GM19438 (cell line): ENCODE results near the gene CYP26B1.

Experiments
- ATAC-seq: cut with Tn5 transposase; IDR thresholded peaks from one replicate; pipeline ENCODE4 v1.9.1; 2021; ENCODE audit warnings: low read depth; ENCODE audit not compliant: unreplicated experiment

CYP26B1 gene

GRCh38 chr2:72130659-72131360, 16.9 kb downstream of the CYP26B1 start:
- ATAC-seq = no peak

DNA sequence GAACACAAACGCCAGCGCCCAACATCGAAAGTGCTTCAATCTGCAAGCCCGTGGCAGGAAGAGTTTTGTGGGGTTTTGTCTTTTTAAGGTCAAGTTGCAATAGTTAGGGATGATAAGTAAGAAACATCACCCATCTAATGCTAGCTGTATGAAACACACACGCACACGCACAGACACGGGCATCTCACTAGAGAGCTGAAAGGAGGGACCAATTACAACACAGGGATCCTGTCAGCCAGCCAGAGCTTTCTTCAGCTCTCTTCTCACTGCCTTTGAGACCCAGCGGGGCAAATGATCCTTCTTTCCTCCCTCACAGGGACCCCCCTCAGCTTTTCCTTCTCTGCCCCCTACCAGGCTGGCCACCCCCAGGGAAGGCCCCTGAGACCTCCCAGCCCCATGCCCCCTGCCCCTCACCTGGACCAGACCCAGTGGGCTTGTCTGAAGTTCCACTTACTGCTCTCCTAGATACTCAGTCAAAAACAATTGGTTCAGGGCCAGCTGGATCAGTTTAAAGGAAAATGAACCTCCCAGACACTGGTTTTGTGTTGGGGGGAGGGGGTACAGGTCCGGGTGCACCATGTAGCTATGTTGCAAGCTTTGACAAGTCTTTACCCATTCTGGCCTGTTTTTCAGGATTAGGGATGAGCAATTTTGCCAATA, 17.9 kb downstream of the CYP26B1 start:
- no peak for ATAC-seq

GRCh38 chr2:72128843-72129227, 18.8 kb downstream of the CYP26B1 start:
- ATAC-seq = no peak

DNA sequence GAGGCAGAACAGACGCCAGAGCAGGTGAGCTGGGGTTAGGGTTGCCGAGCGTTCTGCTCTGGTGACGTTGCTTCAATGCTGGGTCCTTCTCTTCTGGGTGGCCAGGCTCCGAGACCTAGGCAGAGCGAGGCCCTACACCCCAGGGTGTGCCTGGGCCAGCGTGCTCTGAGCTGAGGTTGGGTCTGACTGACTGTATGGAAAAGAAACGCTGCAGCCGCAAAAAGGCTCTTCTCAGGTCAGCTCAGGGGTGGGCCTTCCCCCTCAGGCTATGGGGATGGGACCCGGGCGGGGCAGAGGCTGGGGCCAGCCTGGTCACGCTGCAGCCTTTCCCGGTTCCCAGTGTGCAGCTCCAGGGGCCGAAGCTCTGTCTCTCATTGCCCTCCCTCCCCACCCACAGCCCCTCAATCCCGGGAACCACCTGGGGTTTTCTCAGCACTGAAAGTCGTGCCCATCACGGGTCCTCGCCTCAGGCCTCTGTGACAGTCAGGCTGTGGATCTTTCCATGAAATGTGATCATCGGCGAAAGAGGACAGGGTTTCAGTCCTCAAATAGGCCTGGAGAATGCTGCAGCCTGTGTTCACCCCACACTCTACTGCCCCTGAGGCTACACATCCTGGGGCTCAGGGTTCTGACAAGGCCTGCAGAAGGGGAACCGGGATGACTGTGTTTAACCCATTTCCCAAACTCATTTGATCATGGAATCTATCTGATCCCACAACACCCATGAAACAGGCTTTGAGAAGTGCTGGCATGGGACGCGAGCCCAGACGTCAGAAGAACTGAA, 19.4 kb downstream of the CYP26B1 start:
- no peak for ATAC-seq

DNA sequence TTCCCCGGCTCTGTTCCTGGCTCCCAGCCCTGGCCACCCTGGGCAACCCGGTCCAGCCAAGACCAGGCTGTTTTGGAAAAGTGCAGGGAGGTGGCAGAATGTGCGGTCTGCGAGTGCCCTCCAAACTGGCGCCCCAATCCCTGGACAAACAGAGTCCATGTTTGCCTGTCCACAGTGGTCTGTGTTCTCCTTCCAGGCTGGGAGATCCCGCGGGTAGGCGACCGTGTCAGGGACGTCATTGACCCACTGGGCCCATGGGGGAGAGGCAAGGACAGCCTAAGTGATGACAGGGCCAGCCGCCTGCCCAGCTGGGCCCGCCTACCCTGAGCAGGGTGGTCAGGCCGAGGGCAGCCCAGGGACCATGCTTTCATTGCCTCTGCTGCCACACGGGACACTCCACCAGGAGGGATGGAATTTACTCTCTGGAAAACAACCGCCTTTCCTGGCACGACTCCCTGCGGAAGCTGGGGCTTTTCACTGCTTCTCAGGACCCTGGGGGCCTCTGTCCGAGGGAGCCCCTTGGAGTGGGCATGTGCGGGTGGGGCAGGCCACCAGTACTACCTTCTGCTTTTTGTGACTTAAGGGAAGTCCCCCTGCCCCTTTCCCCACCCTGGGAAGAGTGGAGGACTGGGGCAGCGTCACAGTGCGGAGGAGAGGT, 20.1 kb downstream of the CYP26B1 start:
- ATAC-seq = no peak

- no peak for ATAC-seq
Observed at GRCh38 chr2:72126186-72127100, 21.2 kb downstream of the CYP26B1 start.

DNA sequence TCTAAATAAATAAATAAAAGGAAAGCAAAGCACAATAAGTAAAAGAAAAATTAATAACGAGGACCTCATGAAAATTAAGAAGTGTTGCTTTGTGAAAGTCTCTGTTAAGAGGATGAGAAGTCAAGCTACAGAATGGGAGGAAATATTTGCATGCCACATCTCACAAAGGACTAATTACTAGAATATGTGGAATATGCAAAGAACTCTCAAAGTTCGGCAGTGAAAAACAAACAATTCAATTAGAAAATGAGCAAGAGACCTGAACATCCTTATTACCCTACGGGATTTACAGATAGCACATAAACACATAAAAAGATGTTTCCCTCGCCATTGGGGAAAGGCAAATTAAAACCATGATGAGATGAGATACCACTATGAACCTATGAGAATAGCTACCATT, 23.3 kb downstream of the CYP26B1 start:
- ATAC-seq = no peak

GRCh38 chr2:72121153-72121552, 26.5 kb downstream of the CYP26B1 start:
- no peak for ATAC-seq

GRCh38 chr2:72118951-72119350, 28.7 kb downstream of the CYP26B1 start:
- no peak for ATAC-seq

DNA sequence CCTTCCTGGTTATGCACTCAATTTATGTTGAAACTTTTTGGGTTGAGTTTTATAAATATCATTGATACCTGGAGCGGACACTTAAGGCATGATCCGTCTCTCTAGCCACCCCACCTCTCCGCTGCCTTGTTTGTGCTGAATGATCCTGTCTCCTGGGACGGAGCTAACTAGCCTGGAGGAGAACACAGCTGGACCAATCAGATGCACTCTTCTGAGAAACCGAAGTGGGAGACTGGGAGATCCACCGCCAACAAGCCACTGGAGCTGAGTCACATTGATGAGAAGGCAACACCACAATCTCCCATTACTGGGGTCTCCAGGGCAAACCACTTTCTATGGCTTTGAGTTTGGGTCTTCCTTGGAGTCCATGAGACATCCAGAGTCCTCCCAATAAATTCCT, 29.3 kb downstream of the CYP26B1 start:
- ATAC-seq = no peak

GRCh38 chr2:72117718-72118117, 29.9 kb downstream of the CYP26B1 start:
- ATAC-seq = no peak

GRCh38 chr2:72117029-72117428, 30.6 kb downstream of the CYP26B1 start:
- no peak for ATAC-seq

DNA sequence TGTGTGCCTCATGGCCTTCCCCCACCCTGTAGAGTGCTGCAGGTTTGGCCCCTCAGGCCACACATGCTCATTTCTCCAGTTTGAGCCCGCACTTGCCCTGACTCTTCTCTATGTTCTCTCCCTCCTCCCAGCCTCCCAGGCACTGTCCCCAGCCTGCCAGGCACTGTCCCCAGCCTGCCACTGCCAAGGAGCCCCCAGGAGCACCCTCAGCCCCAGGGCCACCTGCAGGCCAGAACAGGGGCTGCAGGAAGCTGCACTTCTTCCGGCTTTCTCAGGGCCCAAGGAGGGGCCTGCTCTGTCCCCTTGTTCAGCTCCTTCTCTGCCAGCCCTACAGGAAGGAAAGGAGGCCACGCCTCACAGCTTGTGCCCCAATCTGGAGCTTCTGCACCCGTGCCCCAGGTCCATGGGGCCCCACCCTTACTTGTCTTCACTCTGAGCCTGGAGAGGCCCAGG, 31.6 kb downstream of the CYP26B1 start:
- no peak for ATAC-seq

- ATAC-seq = no peak
Observed at GRCh38 chr2:72115110-72116080, 32.3 kb downstream of the CYP26B1 start.

DNA sequence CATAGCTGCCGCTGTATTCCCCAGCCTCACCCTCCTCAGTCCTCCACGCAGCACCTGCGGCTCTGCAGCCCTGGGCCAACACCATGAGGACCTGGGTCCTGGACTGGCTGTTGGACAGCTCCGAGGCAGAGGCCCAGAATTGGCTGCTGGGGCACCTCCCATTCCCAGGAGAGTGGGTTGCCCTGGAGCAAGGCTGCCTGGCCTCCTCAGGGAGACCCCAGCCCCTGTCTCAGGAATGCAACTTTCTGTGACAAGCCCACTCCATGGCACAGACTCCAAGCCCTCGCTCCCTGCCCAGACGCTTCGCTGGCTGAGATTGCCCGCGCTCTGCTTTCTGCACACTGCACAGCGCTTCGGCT, 33.0 kb downstream of the CYP26B1 start:
- no peak for ATAC-seq

- no peak for ATAC-seq
Observed at GRCh38 chr2:72113847-72114692, 33.6 kb downstream of the CYP26B1 start.

DNA sequence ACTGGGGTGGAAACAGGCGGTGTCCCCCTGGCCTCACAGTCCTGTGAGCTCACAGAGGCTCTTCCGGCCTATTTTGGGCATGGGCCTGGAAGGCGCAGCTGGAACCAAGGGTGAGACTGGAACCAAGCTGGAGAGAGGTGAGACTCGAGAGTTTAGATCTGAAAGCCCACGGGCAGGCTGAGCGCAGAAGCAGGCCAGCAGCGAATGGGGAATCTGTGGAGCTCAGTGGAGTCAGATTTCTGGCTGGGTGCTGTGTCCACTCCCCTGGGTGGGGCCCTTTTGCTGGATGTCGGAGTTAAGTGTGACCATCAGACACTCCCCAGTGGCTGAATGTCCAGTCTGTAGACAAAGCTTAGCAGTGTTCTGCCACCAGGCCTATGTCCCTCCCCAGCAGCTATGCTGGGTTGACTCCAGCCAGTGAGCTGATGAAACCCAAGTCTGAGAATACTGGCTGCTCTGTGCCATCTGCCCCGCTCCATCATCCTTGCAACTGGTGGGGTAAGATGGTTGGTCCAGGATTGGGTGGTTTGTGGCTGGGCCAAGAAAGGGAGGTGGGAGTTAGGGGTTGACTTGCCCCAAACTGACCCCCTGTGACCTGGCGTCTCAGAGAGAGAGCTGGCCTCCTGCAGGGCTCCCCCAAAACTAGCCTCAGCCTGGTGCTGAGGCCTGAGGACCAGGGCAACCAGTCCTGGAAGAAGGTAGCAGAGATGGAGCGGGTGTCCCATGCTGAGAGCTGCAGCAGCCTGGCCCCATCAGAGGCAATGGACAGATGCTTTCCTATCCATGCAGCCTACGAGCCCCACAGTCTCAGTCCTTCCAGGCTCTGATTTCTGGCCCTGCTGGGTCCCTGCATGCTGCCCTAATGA, 34.4 kb downstream of the CYP26B1 start:
- ATAC-seq = no peak
